Measurements from ENCODE around the gene CDH15. TPM values are rescaled to one million over a fixed set of nuclear protein-coding genes. Genes with fewer than 3 reads are reported as not detected.

Gene CDH15
- total RNA-seq, 5 donors from 2014 or later (not counting 1 experiment from before 2014, with no cell fraction given), result 0.19 TPM; not detected in 4

- Histone ChIP-seq H3K36me3 (ENCODE audit: control insufficient read depth in 2 of 2, extremely low read depth in 1 of 2, insufficient read depth in 1 of 2, low read length in 1 of 2) (peaks cover 12 to 54% of the 10 kb centered on the region in 2 donors), H3K27ac (ENCODE audit: low read length) (no peak overlapping the region), H3K27me3 (replicated peaks in 1 of 2; ENCODE audit: control insufficient read depth in 2 of 2, extremely low read depth in 1 of 2, insufficient read depth in 2 of 2, low read length in 1 of 2) (no peaks in the 10 kb centered on the region), H3K9me3 (no peaks in the 10 kb centered on the region), H3K4me3 (ENCODE audit: control insufficient read depth in 1 of 2, extremely low read depth in 1 of 2, low read length in 1 of 2) (no peak overlapping the region), H3K4me1 (ENCODE audit: control insufficient read depth in 1 of 2, extremely low read depth in 1 of 2, insufficient read depth in 2 of 2, low read length in 2 of 2) (peaks cover 0 to 2% of the 10 kb centered on the region in 2 experiments)
- Mint-ChIP-seq H3K9me3 (no peaks in the 10 kb centered on the region), H3K27me3 (no peaks in the 10 kb centered on the region), H3K36me3 (peaks cover 13% of the 10 kb centered on the region), H3K27ac (no peak overlapping the region), H3K4me3 (no peak overlapping the region), H3K4me1 (no peaks in the 10 kb centered on the region)
- peak in 1 of 35 experiments; percentile 1 for DNase-seq
- POLR2A ChIA-PET, result no interaction called here
- CTCF ChIA-PET, result no interaction called here
- no peak for ATAC-seq (replicated peaks in 1 of 4)
- WGBS (ENCODE audit: insufficient coverage), result 82% methylated on average over 4 of the region's 13 CpGs
Observed at GRCh38 chr16:89140401-89140800, 31.1 kb upstream of the CDH15 start.

- H3K4me1 ChIP-seq (ENCODE audit: control insufficient read depth in 1 of 2, extremely low read depth in 1 of 2, insufficient read depth in 2 of 2, low read length in 2 of 2), result no peaks in the 10 kb centered on the region
- peak in 1 of 35 experiments; percentile 2 for DNase-seq
- H3K9me3 Mint-ChIP-seq, result no peaks in the 10 kb centered on the region
- 97% methylated on average over 29 of the region's 31 CpGs for WGBS (ENCODE audit: insufficient coverage)
- H3K27me3 Mint-ChIP-seq, result no peaks in the 10 kb centered on the region
- no peaks in the 10 kb centered on the region for H3K9me3 ChIP-seq
- ChIA-PET CTCF (no interaction called here), POLR2A (no interaction called here)
- no peak overlapping the region for H3K27ac Mint-ChIP-seq
- no peak for ATAC-seq (replicated peaks in 1 of 4)
- no peaks in the 10 kb centered on the region for H3K4me1 Mint-ChIP-seq
- peaks cover 14 to 61% of the 10 kb centered on the region in 2 donors for H3K36me3 ChIP-seq (ENCODE audit: control insufficient read depth in 2 of 2, extremely low read depth in 1 of 2, insufficient read depth in 1 of 2, low read length in 1 of 2)
- H3K36me3 Mint-ChIP-seq, result peaks cover 14% of the 10 kb centered on the region
- H3K4me3 ChIP-seq (ENCODE audit: control insufficient read depth in 1 of 2, extremely low read depth in 1 of 2, low read length in 1 of 2), result no peak overlapping the region
- no peaks in the 10 kb centered on the region for H3K27me3 ChIP-seq (replicated peaks in 1 of 2; ENCODE audit: control insufficient read depth in 2 of 2, extremely low read depth in 1 of 2, insufficient read depth in 2 of 2, low read length in 1 of 2)
- no peak overlapping the region for H3K4me3 Mint-ChIP-seq
- H3K27ac ChIP-seq (ENCODE audit: low read length), result no peak overlapping the region
Observed at GRCh38 chr16:89140981-89141883, 30.3 kb upstream of the CDH15 start.

GRCh38 chr16:89141884-89142267 lies 29.7 kb upstream of the CDH15 start:
- no peak for ATAC-seq (replicated peaks in 1 of 4)
- no peaks in the 10 kb centered on the region for H3K27me3 Mint-ChIP-seq
- WGBS (ENCODE audit: insufficient coverage), result 96% methylated on average over 13 of the region's 13 CpGs
- peak in 1 of 35 experiments; percentile 2 for DNase-seq
- H3K9me3 ChIP-seq, result no peaks in the 10 kb centered on the region
- no peak overlapping the region for H3K27ac ChIP-seq (ENCODE audit: low read length)
- H3K27me3 ChIP-seq (replicated peaks in 1 of 2; ENCODE audit: control insufficient read depth in 2 of 2, extremely low read depth in 1 of 2, insufficient read depth in 2 of 2, low read length in 1 of 2), result no peaks in the 10 kb centered on the region
- no peaks in the 10 kb centered on the region for H3K4me1 ChIP-seq (ENCODE audit: control insufficient read depth in 1 of 2, extremely low read depth in 1 of 2, insufficient read depth in 2 of 2, low read length in 2 of 2)
- CTCF ChIA-PET, result no interaction called here
- H3K9me3 Mint-ChIP-seq, result no peaks in the 10 kb centered on the region
- H3K36me3 Mint-ChIP-seq, result peaks cover 16% of the 10 kb centered on the region
- H3K27ac Mint-ChIP-seq, result no peak overlapping the region
- POLR2A ChIA-PET, result no interaction called here
- peaks cover 0 to 5% (median 0%) of the 10 kb centered on the region in 3 donors for H3K4me1 Mint-ChIP-seq
- H3K4me3 ChIP-seq (ENCODE audit: control insufficient read depth in 1 of 2, extremely low read depth in 1 of 2, low read length in 1 of 2), result no peak overlapping the region
- no peak overlapping the region for H3K4me3 Mint-ChIP-seq
- peaks cover 14 to 58% of the 10 kb centered on the region in 2 donors for H3K36me3 ChIP-seq (ENCODE audit: control insufficient read depth in 2 of 2, extremely low read depth in 1 of 2, insufficient read depth in 1 of 2, low read length in 1 of 2)

DNA sequence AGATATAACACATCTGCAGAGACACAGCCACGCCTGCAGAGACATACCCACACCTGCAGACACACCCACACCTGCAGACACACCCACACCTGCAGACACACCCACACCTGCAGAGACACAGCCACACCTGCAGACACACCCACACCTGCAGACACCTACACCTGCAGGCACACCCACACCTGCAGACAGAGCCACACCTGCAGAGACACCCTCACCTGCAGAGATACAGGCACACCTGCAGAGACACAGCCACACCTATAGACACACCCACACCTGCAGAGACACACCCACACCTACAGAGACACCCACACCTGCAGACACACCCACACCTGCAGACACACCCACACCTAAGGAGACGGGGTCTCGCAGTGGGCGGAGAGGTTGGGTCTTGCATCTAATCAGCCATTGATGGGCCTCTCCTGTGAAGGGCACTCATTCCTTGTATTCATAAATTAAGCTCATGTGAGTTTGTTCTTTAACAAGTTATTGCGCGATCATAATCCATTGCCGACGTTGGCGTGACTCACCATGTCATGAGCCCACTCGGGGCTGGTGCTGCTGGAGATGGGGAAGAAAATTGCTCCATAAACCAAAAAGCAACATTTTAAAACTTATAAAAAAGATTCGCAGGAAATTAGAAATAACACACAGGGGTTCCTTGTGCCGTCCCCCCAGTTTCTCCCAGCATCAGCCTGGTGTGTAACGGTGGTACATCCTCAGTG lies 28.9 kb upstream of the CDH15 start:
- Mint-ChIP-seq H3K27ac (no peak overlapping the region), H3K4me1 (peaks cover 0 to 5% (median 0%) of the 10 kb centered on the region in 3 donors), H3K9me3 (no peaks in the 10 kb centered on the region), H3K27me3 (no peaks in the 10 kb centered on the region), H3K36me3 (peaks cover 16% of the 10 kb centered on the region), H3K4me3 (no peak overlapping the region)
- Histone ChIP-seq H3K9me3 (no peaks in the 10 kb centered on the region), H3K27ac (ENCODE audit: low read length) (no peak overlapping the region), H3K4me1 (ENCODE audit: control insufficient read depth in 1 of 2, extremely low read depth in 1 of 2, insufficient read depth in 2 of 2, low read length in 2 of 2) (no peaks in the 10 kb centered on the region), H3K27me3 (replicated peaks in 1 of 2; ENCODE audit: control insufficient read depth in 2 of 2, extremely low read depth in 1 of 2, insufficient read depth in 2 of 2, low read length in 1 of 2) (no peaks in the 10 kb centered on the region), H3K4me3 (ENCODE audit: control insufficient read depth in 1 of 2, extremely low read depth in 1 of 2, low read length in 1 of 2) (no peak overlapping the region), H3K36me3 (ENCODE audit: control insufficient read depth in 2 of 2, extremely low read depth in 1 of 2, insufficient read depth in 1 of 2, low read length in 1 of 2) (peaks cover 14 to 53% of the 10 kb centered on the region in 2 donors)
- 100% methylated on average over 3 of the region's 13 CpGs for WGBS (ENCODE audit: insufficient coverage)
- DNase-seq (peak in 1 of 35 experiments; percentile 1), ATAC-seq (replicated peaks in 1 of 4) (no peak)
- CTCF ChIA-PET, result no interaction called here
- POLR2A ChIA-PET, result interaction anchor here in 1 of 2 donors (0.6 kb wide), 1 partner anchor 510 kb away, joined by 8 read pairs; no protein-coding TSS in a partner anchor

GRCh38 chr16:89143201-89143741 lies 28.3 kb upstream of the CDH15 start:
- peaks cover 0 to 5% (median 0%) of the 10 kb centered on the region in 3 donors for H3K4me1 Mint-ChIP-seq
- ChIA-PET CTCF (no interaction called here), POLR2A (interaction anchor here in 1 of 2 donors (0.6 kb wide), 2 partner anchors 330 to 509 kb away, joined by 6 to 8 read pairs; no protein-coding TSS in a partner anchor)
- DNase-seq (peak in 1 of 35 experiments; percentile 1), ATAC-seq (replicated peaks in 1 of 4) (no peak)
- H3K4me3 Mint-ChIP-seq, result no peak overlapping the region
- Histone ChIP-seq H3K27me3 (replicated peaks in 1 of 2; ENCODE audit: control insufficient read depth in 2 of 2, extremely low read depth in 1 of 2, insufficient read depth in 2 of 2, low read length in 1 of 2) (no peaks in the 10 kb centered on the region), H3K4me3 (ENCODE audit: control insufficient read depth in 1 of 2, extremely low read depth in 1 of 2, low read length in 1 of 2) (no peak overlapping the region), H3K4me1 (ENCODE audit: control insufficient read depth in 1 of 2, extremely low read depth in 1 of 2, insufficient read depth in 2 of 2, low read length in 2 of 2) (no peaks in the 10 kb centered on the region), H3K27ac (ENCODE audit: low read length) (no peak overlapping the region), H3K36me3 (ENCODE audit: control insufficient read depth in 2 of 2, extremely low read depth in 1 of 2, insufficient read depth in 1 of 2, low read length in 1 of 2) (peaks cover 11 to 49% of the 10 kb centered on the region in 2 donors), H3K9me3 (no peaks in the 10 kb centered on the region)
- no peak overlapping the region for H3K27ac Mint-ChIP-seq
- WGBS (ENCODE audit: insufficient coverage), result 95% methylated on average over 13 of the region's 17 CpGs
- H3K27me3 Mint-ChIP-seq, result no peaks in the 10 kb centered on the region
- no peaks in the 10 kb centered on the region for H3K9me3 Mint-ChIP-seq
- H3K36me3 Mint-ChIP-seq, result peaks cover 19% of the 10 kb centered on the region

Measured in T-cell (primary cell).